KMS-11 (cell line): ENCODE data around the gene MTHFD1.

ENCODE experiments used
- H2AFZ ChIP-seq: fragments of 200-600 bp; sonication (generic); 2 replicates; pipeline ENCODE4 v1.6.1; 2016; ENCODE audit warnings: antibody characterized with exemption, mixed run types, low read depth
- H3K27ac ChIP-seq: fragments of 200-600 bp; sonication (generic); 2 replicates; pipeline ENCODE4 v1.6.1; 2016; ENCODE audit warnings: mild to moderate bottlenecking, mixed run types
- H3K27me3 ChIP-seq: fragments of 200-600 bp; sonication (generic); 2 replicates; pipeline ENCODE4 v1.6.1; 2017; ENCODE audit warnings: mild to moderate bottlenecking, low read depth, mixed run types, moderate library complexity; ENCODE audit not compliant: insufficient read depth
- H3K36me3 ChIP-seq: fragments of 200-600 bp; sonication (generic); 2 replicates; pipeline ENCODE4 v1.6.1; 2017; ENCODE audit warnings: mild to moderate bottlenecking, mixed run types; ENCODE audit not compliant: insufficient read depth
- H3K4me1 ChIP-seq: fragments of 200-600 bp; sonication (generic); 2 replicates; pipeline ENCODE4 v1.6.1; 2016; ENCODE audit warnings: mild to moderate bottlenecking, low read depth, mixed run types; ENCODE audit not compliant: poor library complexity, severe bottlenecking
- H3K4me2 ChIP-seq: fragments of 200-600 bp; sonication (generic); 2 replicates; pipeline ENCODE4 v1.7.0; 2016; ENCODE audit warnings: mild to moderate bottlenecking, mixed run types
- H3K4me3 ChIP-seq: fragments of 200-600 bp; sonication (generic); IDR thresholded peaks from 2 replicates; pipeline ENCODE4 v1.6.1; 2017; ENCODE audit warnings: low read depth, low read length, mixed read lengths; ENCODE audit not compliant: insufficient read depth
- H3K79me2 ChIP-seq: fragments of 200-600 bp; sonication (generic); 2 replicates; pipeline ENCODE4 v1.6.1; 2016; ENCODE audit warnings: low read depth, mixed run types; ENCODE audit not compliant: insufficient read depth
- H3K9ac ChIP-seq: fragments of 200-600 bp; sonication (generic); 2 replicates; pipeline ENCODE4 v1.6.1; 2016; ENCODE audit warnings: mild to moderate bottlenecking, mixed run types
- H4K20me1 ChIP-seq: fragments of 200-600 bp; sonication (generic); 2 replicates; pipeline ENCODE4 v1.6.1; 2016; ENCODE audit warnings: mild to moderate bottlenecking, mixed run types; ENCODE audit not compliant: insufficient read depth
- TF ChIP-seq, protein P1 (sequence below): fragments of 200-600 bp; sonication (generic); conservative IDR thresholded peaks from 2 replicates; pipeline ENCODE4 v1.6.1; 2017; ENCODE audit warnings: low read depth, mild to moderate bottlenecking, antibody characterized with exemption, low read length, moderate library complexity, mixed read lengths

MTHFD1 gene

DNA sequence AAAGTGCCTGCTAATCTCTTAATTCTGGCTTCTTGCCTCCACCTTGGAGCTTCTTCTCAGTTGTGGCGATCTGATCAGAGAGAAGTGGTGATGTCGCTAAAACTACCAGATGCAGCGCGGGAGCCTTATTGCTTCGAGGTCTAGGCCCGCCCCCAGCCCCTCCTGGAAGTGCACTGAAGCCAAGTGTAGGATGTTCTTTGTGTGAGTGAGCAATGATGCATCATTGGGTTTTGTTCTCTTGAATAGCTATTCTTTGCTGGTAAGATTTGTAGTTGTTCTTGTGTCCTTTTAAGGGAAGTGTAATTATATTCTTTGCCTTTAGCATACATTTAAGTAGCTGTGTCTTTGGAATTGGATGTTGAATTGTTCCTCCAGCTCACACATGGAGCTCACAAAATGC lies 35.8 kb downstream of the MTHFD1 start:
- TF ChIP-seq, protein P1, sequence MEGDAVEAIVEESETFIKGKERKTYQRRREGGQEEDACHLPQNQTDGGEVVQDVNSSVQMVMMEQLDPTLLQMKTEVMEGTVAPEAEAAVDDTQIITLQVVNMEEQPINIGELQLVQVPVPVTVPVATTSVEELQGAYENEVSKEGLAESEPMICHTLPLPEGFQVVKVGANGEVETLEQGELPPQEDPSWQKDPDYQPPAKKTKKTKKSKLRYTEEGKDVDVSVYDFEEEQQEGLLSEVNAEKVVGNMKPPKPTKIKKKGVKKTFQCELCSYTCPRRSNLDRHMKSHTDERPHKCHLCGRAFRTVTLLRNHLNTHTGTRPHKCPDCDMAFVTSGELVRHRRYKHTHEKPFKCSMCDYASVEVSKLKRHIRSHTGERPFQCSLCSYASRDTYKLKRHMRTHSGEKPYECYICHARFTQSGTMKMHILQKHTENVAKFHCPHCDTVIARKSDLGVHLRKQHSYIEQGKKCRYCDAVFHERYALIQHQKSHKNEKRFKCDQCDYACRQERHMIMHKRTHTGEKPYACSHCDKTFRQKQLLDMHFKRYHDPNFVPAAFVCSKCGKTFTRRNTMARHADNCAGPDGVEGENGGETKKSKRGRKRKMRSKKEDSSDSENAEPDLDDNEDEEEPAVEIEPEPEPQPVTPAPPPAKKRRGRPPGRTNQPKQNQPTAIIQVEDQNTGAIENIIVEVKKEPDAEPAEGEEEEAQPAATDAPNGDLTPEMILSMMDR = no peak
- Histone ChIP-seq H3K79me2 (no peaks in the 10 kb centered on the region), H3K4me2 (no peak overlapping the region), H2AFZ (no peak overlapping the region), H3K9ac (no peak overlapping the region), H3K36me3 (no peaks in the 10 kb centered on the region), H3K27ac (no peak overlapping the region), H4K20me1 (no peaks in the 10 kb centered on the region), H3K27me3 (no peaks in the 10 kb centered on the region), H3K4me3 (no peak overlapping the region), H3K4me1 (peaks cover 11% of the 10 kb centered on the region)

DNA sequence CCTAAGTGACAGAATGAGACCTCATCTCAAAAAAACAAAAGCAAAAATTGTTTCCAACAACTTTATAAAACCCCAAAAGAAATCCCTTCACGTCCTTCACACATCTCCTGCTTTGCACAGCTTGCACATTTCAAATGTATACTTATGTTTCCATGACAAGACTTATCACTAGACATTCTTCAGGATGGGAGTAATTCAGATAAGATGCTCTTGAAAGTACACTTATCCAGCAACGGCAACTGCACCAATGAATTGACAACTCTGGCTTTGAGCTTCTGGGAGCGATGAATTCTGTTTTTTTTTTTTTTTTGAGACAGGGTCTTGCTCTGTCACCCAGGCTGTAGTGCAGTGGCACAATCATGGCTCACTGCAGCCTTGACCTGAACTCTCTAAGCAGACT lies 46.4 kb downstream of the MTHFD1 start:
- Histone ChIP-seq H3K4me3 (no peak overlapping the region), H2AFZ (no peak overlapping the region), H3K9ac (no peak overlapping the region), H3K4me2 (no peak overlapping the region), H3K36me3 (no peaks in the 10 kb centered on the region), H4K20me1 (no peaks in the 10 kb centered on the region), H3K27me3 (no peaks in the 10 kb centered on the region), H3K79me2 (no peaks in the 10 kb centered on the region), H3K27ac (no peak overlapping the region), H3K4me1 (peaks cover 9% of the 10 kb centered on the region)
- TF ChIP-seq, protein P1 = no peak

DNA sequence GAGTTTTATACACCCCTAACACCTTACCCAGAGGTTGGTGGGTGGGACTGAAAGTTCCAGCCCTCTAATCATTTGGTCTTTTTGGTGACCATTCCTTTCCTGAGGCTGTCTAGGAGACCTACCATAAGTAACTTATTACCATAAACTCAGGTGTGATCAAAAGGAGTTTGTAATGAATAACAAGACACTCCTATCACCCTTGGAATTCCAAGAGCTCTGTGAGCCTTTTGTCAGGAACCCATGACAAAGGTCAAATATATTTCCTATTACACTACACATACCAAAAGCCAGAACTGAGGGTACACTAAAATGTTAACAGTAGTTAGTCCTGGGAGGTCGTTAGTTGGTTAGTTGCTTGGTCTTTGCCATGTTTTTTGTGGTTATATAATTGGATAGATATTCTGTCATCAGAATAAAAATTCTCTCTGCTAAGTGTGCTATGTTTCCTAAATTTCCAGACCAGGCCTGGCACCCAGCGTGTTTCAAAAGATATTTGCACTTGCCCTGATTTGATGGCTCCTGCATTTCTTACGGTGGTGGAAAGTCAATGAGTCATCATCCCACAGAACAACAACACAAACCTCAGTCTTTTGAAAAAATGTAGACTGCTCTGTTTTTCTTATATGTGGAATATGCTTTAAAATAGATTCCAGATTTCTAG lies 50.2 kb downstream of the MTHFD1 start:
- no peaks in the 10 kb centered on the region for H3K79me2 ChIP-seq
- peaks cover 9% of the 10 kb centered on the region for H3K4me1 ChIP-seq
- no peak overlapping the region for H2AFZ ChIP-seq
- no peaks in the 10 kb centered on the region for H3K27me3 ChIP-seq
- no peak overlapping the region for H3K9ac ChIP-seq
- TF ChIP-seq, protein P1 = no peak
- H3K4me2 ChIP-seq = no peak overlapping the region
- no peaks in the 10 kb centered on the region for H3K36me3 ChIP-seq
- no peak overlapping the region for H3K27ac ChIP-seq
- H3K4me3 ChIP-seq = no peak overlapping the region
- no peaks in the 10 kb centered on the region for H4K20me1 ChIP-seq

DNA sequence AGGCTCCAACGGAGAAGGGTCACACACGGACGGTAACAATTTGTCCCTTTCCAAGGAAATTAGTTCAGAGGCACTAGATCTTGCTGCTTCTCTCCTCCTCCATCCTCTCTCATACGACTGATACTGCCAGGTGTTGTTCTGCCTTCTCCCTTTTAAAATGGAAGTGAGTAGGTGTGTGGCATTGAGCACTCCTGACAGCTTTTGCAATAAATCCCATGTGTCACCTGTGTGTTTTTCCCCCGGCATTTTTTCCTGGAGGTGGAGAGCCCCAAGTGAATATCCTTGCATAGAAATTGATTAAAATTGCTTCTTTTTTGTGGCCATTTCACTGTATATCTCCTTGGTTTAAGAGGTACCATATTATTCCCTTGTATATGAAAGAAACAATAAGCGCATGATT lies 51.0 kb downstream of the MTHFD1 start:
- Histone ChIP-seq H2AFZ (no peak overlapping the region), H3K4me3 (no peak overlapping the region), H3K9ac (no peak overlapping the region), H3K36me3 (no peaks in the 10 kb centered on the region), H3K4me2 (no peak overlapping the region), H3K79me2 (no peaks in the 10 kb centered on the region), H3K4me1 (peaks cover 13% of the 10 kb centered on the region), H4K20me1 (no peaks in the 10 kb centered on the region), H3K27me3 (no peaks in the 10 kb centered on the region), H3K27ac (no peak overlapping the region)
- TF ChIP-seq, protein P1 = no peak
